Measurements from ENCODE around the gene PINLYP.

PINLYP gene

DNA sequence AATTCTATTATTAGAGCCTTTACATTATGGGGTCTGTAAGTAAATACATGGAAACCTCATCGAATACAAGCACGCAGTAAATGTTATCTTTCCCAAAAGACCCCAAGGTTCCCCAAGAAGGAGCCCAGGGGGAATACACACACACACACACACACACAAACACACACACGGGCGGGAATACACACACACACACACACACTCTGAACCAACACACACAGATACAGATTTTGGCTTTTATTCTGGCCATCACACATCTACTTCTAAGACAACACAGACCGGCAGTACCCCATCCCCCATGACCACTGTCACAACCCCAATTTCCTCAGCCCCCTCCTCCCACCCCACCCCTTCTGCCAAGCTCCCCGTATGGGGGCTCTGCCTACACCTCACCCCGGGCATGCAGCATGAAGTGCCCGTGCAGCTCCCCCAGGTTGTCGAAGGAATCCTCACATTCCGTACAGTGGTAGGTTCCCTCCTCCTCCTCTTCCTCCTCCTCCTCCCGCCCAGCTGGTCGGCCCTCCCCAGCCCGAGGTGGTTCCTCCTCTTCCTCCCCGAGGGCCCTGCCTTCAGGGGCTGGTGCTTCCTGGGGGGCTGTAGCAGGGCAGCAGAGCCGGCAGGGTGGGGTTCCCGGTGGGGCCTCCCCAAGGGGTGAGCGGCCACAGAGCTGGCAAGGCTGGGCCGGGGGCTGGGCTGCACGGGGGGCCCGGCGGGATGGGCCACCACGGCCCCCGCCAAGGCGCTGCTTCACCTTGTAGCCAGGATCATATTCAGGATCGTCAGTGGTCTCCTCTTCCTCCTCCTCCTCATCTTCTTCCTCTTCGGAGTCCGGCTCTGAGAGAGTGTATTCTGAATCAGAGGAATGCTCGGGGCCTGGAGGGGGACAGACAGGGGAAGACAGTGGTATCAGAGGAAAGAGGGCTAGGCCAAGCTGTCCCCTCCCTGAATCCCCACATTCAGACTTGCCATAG lies 31.9 kb downstream of the PINLYP start:
- TF ChIP-seq CTCF (conservative IDR thresholded peaks at IDR 0.05; ENCODE audit: low read depth, low read length) = no peak
- no peak for DNase-seq (ENCODE audit: low read depth)
- H3K4me3 ChIP-seq (ENCODE audit: low read length) = no peak overlapping the region

- DNase-seq (ENCODE audit: low read depth) = no peak
- no peak overlapping the region for H3K4me3 ChIP-seq (ENCODE audit: low read length)
- TF ChIP-seq CTCF (conservative IDR thresholded peaks at IDR 0.05; ENCODE audit: low read depth, low read length) = no peak
Observed at GRCh38 chr19:43609872-43610271, 34.3 kb downstream of the PINLYP start.

DNA sequence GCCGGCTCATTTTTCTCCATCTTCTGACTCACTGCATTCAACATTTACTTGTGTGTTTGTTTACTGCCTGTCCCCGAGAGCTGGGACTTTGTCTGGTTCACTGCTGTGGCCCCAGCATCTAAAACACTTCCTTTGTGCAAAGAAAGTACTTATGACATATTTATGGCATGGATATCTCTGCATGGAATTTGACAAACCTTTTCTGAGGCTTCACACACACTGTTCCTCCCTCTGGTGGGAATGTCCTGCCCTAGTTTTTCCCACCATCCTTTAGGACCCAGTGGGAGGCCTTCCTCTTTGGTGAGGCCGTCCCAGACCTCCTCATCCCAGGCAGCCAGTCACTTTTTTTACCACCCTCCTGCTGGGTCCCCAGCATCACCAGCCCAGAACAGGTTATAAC lies 34.9 kb downstream of the PINLYP start:
- TF ChIP-seq CTCF (conservative IDR thresholded peaks at IDR 0.05; ENCODE audit: low read depth, low read length) = no peak
- no peak overlapping the region for H3K4me3 ChIP-seq (ENCODE audit: low read length)
- DNase-seq (ENCODE audit: low read depth) = no peak

- no peak for DNase-seq (ENCODE audit: low read depth)
- H3K4me3 ChIP-seq (ENCODE audit: low read length) = no peak within 1 kb of the TSS
- TF ChIP-seq CTCF (conservative IDR thresholded peaks at IDR 0.05; ENCODE audit: low read depth, low read length) = no peak
Observed at GRCh38 chr19:43611788-43612187, 36.2 kb downstream of the PINLYP start, which contains the start of gene SRRM5. SRRM5 (plus strand) TSS chr19:43612088; CDS start chr19:43612122, 34 bp downstream.

GRCh38 chr19:43612374-43612773 lies 36.8 kb downstream of the PINLYP start:
- no peak for DNase-seq (ENCODE audit: low read depth)
- no peak overlapping the region for H3K4me3 ChIP-seq (ENCODE audit: low read length)
- TF ChIP-seq CTCF (conservative IDR thresholded peaks at IDR 0.05; ENCODE audit: low read depth, low read length) = no peak

- DNase-seq (ENCODE audit: low read depth) = no peak
- TF ChIP-seq CTCF (conservative IDR thresholded peaks at IDR 0.05; ENCODE audit: low read depth, low read length) = no peak
Observed at GRCh38 chr19:43616306-43616705, 40.7 kb downstream of the PINLYP start.

DNA sequence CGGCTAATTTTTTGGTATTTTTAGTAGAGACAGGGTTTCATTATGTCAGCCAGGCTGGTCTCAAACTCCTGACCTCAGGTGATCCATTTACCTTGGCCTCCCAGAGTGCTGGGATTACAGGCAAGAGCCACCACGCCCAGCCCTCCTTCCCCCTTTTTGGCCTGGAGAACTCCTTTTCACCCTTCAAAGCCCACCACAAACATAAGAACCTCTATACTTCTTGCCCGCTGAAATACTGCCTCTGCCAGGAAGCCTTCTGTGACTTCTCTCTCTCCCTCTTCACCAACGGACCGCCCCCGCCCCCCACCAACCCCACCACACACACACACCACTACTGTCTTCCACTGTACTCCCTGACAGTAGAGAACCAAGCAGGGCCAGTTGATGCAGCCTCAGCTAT lies 41.4 kb downstream of the PINLYP start:
- no peak overlapping the region for H3K4me3 ChIP-seq (ENCODE audit: low read length)
- no peak for TF ChIP-seq CTCF (conservative IDR thresholded peaks at IDR 0.05; ENCODE audit: low read depth, low read length)
- no peak for DNase-seq (ENCODE audit: low read depth)

More at GRCh38 chr19:43616306-43616705, 40.7 kb downstream of the PINLYP start:
- no peak overlapping the region for H3K4me3 ChIP-seq (ENCODE audit: low read length)
